ENCODE results near the gene EXOC1L. TPM values are rescaled to one million over a fixed set of nuclear protein-coding genes. Genes with fewer than 3 reads are reported as not detected.

EXOC1L gene
- total RNA-seq, 1 donor from 2014 or later: not detected

- TF ChIP-seq CTCF (IDR thresholded peaks at IDR 0.05; ENCODE audit: unreplicated experiment): no peak
- Mint-ChIP-seq H3K4me3 (no peak overlapping the region), H3K4me1 (no peaks in the 10 kb centered on the region), H3K27me3 (ENCODE audit: low read depth) (no peaks in the 10 kb centered on the region), H3K9me3 (no peaks in the 10 kb centered on the region), H3K27ac (peak overlapping the region; percentile 34), H3K36me3 (peaks cover 32% of the 10 kb centered on the region)
- no peak for DNase-seq (ENCODE audit: low spot score in 2 of 2, unreplicated experiment in 2 of 2)
Observed at GRCh38 chr4:55859711-55860110, 40.1 kb downstream of the EXOC1L start.

- Mint-ChIP-seq H3K36me3 (peaks cover 24% of the 10 kb centered on the region), H3K4me1 (peaks cover 8% of the 10 kb centered on the region), H3K27ac (no peak overlapping the region), H3K27me3 (ENCODE audit: low read depth) (no peaks in the 10 kb centered on the region), H3K9me3 (no peaks in the 10 kb centered on the region), H3K4me3 (no peak overlapping the region)
- no peak for DNase-seq (ENCODE audit: low spot score in 2 of 2, unreplicated experiment in 2 of 2)
- TF ChIP-seq CTCF (IDR thresholded peaks at IDR 0.05; ENCODE audit: unreplicated experiment): no peak
Observed at GRCh38 chr4:55864577-55865223, 45.1 kb downstream of the EXOC1L start.

GRCh38 chr4:55865228-55865806, 45.7 kb downstream of the EXOC1L start:
- H3K9me3 Mint-ChIP-seq: no peaks in the 10 kb centered on the region
- no peaks in the 10 kb centered on the region for H3K27me3 Mint-ChIP-seq (ENCODE audit: low read depth)
- H3K4me3 Mint-ChIP-seq: no peak overlapping the region
- H3K4me1 Mint-ChIP-seq: peaks cover 8% of the 10 kb centered on the region
- H3K27ac Mint-ChIP-seq: peak overlapping the region; percentile 66
- no peak for DNase-seq (ENCODE audit: low spot score in 2 of 2, unreplicated experiment in 2 of 2)
- TF ChIP-seq CTCF (IDR thresholded peaks at IDR 0.05; ENCODE audit: unreplicated experiment): no peak
- peaks cover 24% of the 10 kb centered on the region for H3K36me3 Mint-ChIP-seq

- no peak overlapping the region for H3K4me3 Mint-ChIP-seq
- peaks cover 8% of the 10 kb centered on the region for H3K4me1 Mint-ChIP-seq
- H3K9me3 Mint-ChIP-seq: no peaks in the 10 kb centered on the region
- TF ChIP-seq CTCF (IDR thresholded peaks at IDR 0.05; ENCODE audit: unreplicated experiment): no peak
- H3K27ac Mint-ChIP-seq: peak overlapping the region; percentile 66
- peaks cover 28% of the 10 kb centered on the region for H3K36me3 Mint-ChIP-seq
- no peak for DNase-seq (ENCODE audit: low spot score in 2 of 2, unreplicated experiment in 2 of 2)
- H3K27me3 Mint-ChIP-seq (ENCODE audit: low read depth): no peaks in the 10 kb centered on the region
Observed at GRCh38 chr4:55866290-55866907, 46.8 kb downstream of the EXOC1L start.

- peak; percentile 86 for TF ChIP-seq CTCF (IDR thresholded peaks at IDR 0.05; ENCODE audit: unreplicated experiment)
Observed at GRCh38 chr4:55866973-55867574, 47.5 kb downstream of the EXOC1L start.

More at GRCh38 chr4:55866973-55867574, 47.5 kb downstream of the EXOC1L start:
- no peak overlapping the region for H3K4me3 Mint-ChIP-seq
- no peaks in the 10 kb centered on the region for H3K9me3 Mint-ChIP-seq
- H3K27ac Mint-ChIP-seq: no peak overlapping the region
- no peak for DNase-seq (ENCODE audit: low spot score in 2 of 2, unreplicated experiment in 2 of 2)
- no peaks in the 10 kb centered on the region for H3K27me3 Mint-ChIP-seq (ENCODE audit: low read depth)
- H3K36me3 Mint-ChIP-seq: peaks cover 26% of the 10 kb centered on the region
- H3K4me1 Mint-ChIP-seq: peaks cover 8% of the 10 kb centered on the region

Data from mesothelial cell of epicardium (in vitro differentiated cells).